Smooth muscle cell (in vitro differentiated cells): ENCODE data around the gene PAFAH1B1. TPM values are rescaled to one million over a fixed set of nuclear protein-coding genes. Genes with fewer than 3 reads are reported as not detected.
"Not testable (repeated sequence)": the region's sequence is repeated elsewhere in the genome, so short reads cannot be mapped to it uniquely, and the experiment has no call there.

Source experiments
- DNase-seq: peaks from one replicate; lab custom pipeline; 2025; ENCODE audit not compliant: unreplicated experiment; lab: John Stamatoyannopoulos, UW
- H2AFZ ChIP-seq: fragments of 200-600 bp; sonication (generic); 2 replicates; pipeline ENCODE4 v1.6.0; 2016; ENCODE audit warnings: antibody characterized with exemption, low read depth, mild to moderate bottlenecking
- H3F3A ChIP-seq: fragments of 200-600 bp; sonication (generic); 2 replicates; pipeline ENCODE4 v1.6.0; 2017; ENCODE audit warnings: antibody characterized with exemption, low read depth
- H3K27ac ChIP-seq: fragments of 200-600 bp; sonication (generic); 2 replicates; pipeline ENCODE4 v1.5.1; 2016; ENCODE audit warnings: low read depth, mild to moderate bottlenecking
- H3K27me3 ChIP-seq: fragments of 200-600 bp; sonication (generic); 2 replicates; pipeline ENCODE4 v1.6.1; 2016; ENCODE audit warnings: low read depth, mild to moderate bottlenecking
- H3K36me3 ChIP-seq: fragments of 200-600 bp; sonication (generic); 2 replicates; pipeline ENCODE4 v1.5.1; 2016; ENCODE audit warnings: low read depth
- H3K4me1 ChIP-seq: fragments of 200-600 bp; sonication (generic); 2 replicates; pipeline ENCODE4 v1.5.1; 2016; ENCODE audit warnings: low read depth
- H3K4me2 ChIP-seq: fragments of 200-600 bp; sonication (generic); 2 replicates; pipeline ENCODE4 v1.6.0; 2016; ENCODE audit warnings: mild to moderate bottlenecking
- H3K4me3 ChIP-seq: fragments of 200-600 bp; sonication (generic); 2 replicates; pipeline ENCODE4 v1.5.1; 2016; ENCODE audit warnings: mild to moderate bottlenecking
- H3K79me2 ChIP-seq: fragments of 200-600 bp; sonication (generic); 2 replicates; pipeline ENCODE4 v1.6.0; 2016; ENCODE audit warnings: low read depth, mild to moderate bottlenecking
- H3K9ac ChIP-seq: fragments of 200-600 bp; sonication (generic); 2 replicates; pipeline ENCODE4 v1.6.0; 2016; ENCODE audit warnings: low read depth
- H3K9me3 ChIP-seq: fragments of 200-600 bp; sonication (generic); replicated peaks from 2 replicates; pipeline ENCODE4 v1.5.1; 2016; ENCODE audit warnings: low read depth
- H4K20me1 ChIP-seq: fragments of 200-600 bp; sonication (generic); 2 replicates; pipeline ENCODE4 v1.6.0; 2016; ENCODE audit warnings: low read depth
- CTCF ChIP-seq: fragments of 200-600 bp; sonication (generic); IDR thresholded peaks from 2 replicates; pipeline ENCODE4 v1.5.1; 2017; ENCODE audit warnings: borderline replicate concordance, mild to moderate bottlenecking, antibody characterized with exemption; ENCODE audit not compliant: insufficient read depth, poor library complexity, severe bottlenecking
- WGBS: methylation state at CpG from one replicate; pipeline ENCODE4 v1.1.7; 2016; ENCODE audit warnings: low lambda C conversion rate; 5-methylcytosine and 5-hydroxymethylcytosine counted together
- polyA plus RNA-seq: library from polyadenylated mRNA; unstranded; fragments of >200 nt; fragmentation: Nextera tagmentation; extraction: Ambion mirVana; gene quantifications from 2 replicates; pipeline ENCODE4 v1.2.1, GENCODE V29; 2016
- total RNA-seq: library from RNA; depleted of rRNA; stranded (reverse); fragments of >200 nt; gene quantifications from 2 replicates; pipeline ENCODE4 v1.2.3, GENCODE V29; 2014

The PAFAH1B1 gene
- total and polyA plus RNA-seq, 2 experiments from 2014 or later, result 105 to 127 TPM

- DNase-seq, result no peak
- Histone ChIP-seq H4K20me1 (peaks cover 95% of the 10 kb centered on the region), H3K4me3 (no peak overlapping the region), H2AFZ (no peak overlapping the region), H3K4me1 (no peaks in the 10 kb centered on the region), H3K9me3 (no peaks in the 10 kb centered on the region), H3K4me2 (no peak overlapping the region), H3K79me2 (peaks cover 96% of the 10 kb centered on the region), H3K36me3 (peaks cover 4% of the 10 kb centered on the region), H3K27ac (no peak overlapping the region), H3F3A (peaks cover 10% of the 10 kb centered on the region), H3K9ac (no peak overlapping the region), H3K27me3 (no peaks in the 10 kb centered on the region)
- WGBS, result 98% methylated on average over 11 of the region's 11 CpGs
- TF ChIP-seq CTCF, result no peak
Observed at GRCh38 chr17:2649191-2649590, 55.7 kb downstream of the PAFAH1B1 start.

GRCh38 chr17:2652911-2653310 lies 59.5 kb downstream of the PAFAH1B1 start:
- Histone ChIP-seq H4K20me1 (peaks cover 99% of the 10 kb centered on the region), H3F3A (peaks cover 10% of the 10 kb centered on the region), H3K79me2 (peaks cover 98% of the 10 kb centered on the region)
- not testable (repeated sequence) for H3K36me3 ChIP-seq, H3K4me2 ChIP-seq, H2AFZ ChIP-seq, DNase-seq, H3K27me3 ChIP-seq, H3K9ac ChIP-seq, H3K4me1 ChIP-seq, H3K9me3 ChIP-seq, H3K4me3 ChIP-seq, H3K27ac ChIP-seq
- 99% methylated on average over 3 of the region's 3 CpGs for WGBS

GRCh38 chr17:2655546-2655945 lies 62.1 kb downstream of the PAFAH1B1 start:
- H3K9ac ChIP-seq, result no peak overlapping the region
- no peak for TF ChIP-seq CTCF
- peaks cover 99% of the 10 kb centered on the region for H4K20me1 ChIP-seq

GRCh38 chr17:2656283-2656682 lies 62.8 kb downstream of the PAFAH1B1 start:
- TF ChIP-seq CTCF, result no peak
- H4K20me1 ChIP-seq, result peaks cover 99% of the 10 kb centered on the region
- 0% methylated on average over 1 of the region's 1 CpG for WGBS
- H3K9me3 ChIP-seq, result no peaks in the 10 kb centered on the region
- H3K36me3 ChIP-seq, result peaks cover 4% of the 10 kb centered on the region
- peaks cover 98% of the 10 kb centered on the region for H3K79me2 ChIP-seq
- no peak overlapping the region for H3K27ac ChIP-seq
- H3K27me3 ChIP-seq, result no peaks in the 10 kb centered on the region
- H3K4me3 ChIP-seq, result no peak overlapping the region
- no peak overlapping the region for H2AFZ ChIP-seq
- no peak overlapping the region for H3K9ac ChIP-seq
- no peak for DNase-seq
- H3K4me1 ChIP-seq, result no peaks in the 10 kb centered on the region
- no peak overlapping the region for H3K4me2 ChIP-seq
- no peaks in the 10 kb centered on the region for H3F3A ChIP-seq

More at GRCh38 chr17:2655546-2655945, 62.1 kb downstream of the PAFAH1B1 start:
- Histone ChIP-seq H3K79me2 (peaks cover 98% of the 10 kb centered on the region), H3K27ac (no peak overlapping the region), H3K4me1 (no peaks in the 10 kb centered on the region), H3K4me3 (no peak overlapping the region), H2AFZ (no peak overlapping the region), H3K9me3 (no peaks in the 10 kb centered on the region), H3F3A (peaks cover 6% of the 10 kb centered on the region), H3K36me3 (peaks cover 4% of the 10 kb centered on the region), H3K4me2 (no peak overlapping the region), H3K27me3 (no peaks in the 10 kb centered on the region)
- 82% methylated on average over 7 of the region's 7 CpGs for WGBS
- DNase-seq, result no peak

GRCh38 chr17:2659337-2659736 lies 65.9 kb downstream of the PAFAH1B1 start:
- 86% methylated on average over 6 of the region's 8 CpGs for WGBS
- peaks cover 98% of the 10 kb centered on the region for H3K79me2 ChIP-seq
- H3K27ac ChIP-seq, DNase-seq, H3K9me3 ChIP-seq, H3K36me3 ChIP-seq, H3K9ac ChIP-seq, H3F3A ChIP-seq, H2AFZ ChIP-seq, H3K4me1 ChIP-seq, H3K4me2 ChIP-seq, H3K27me3 ChIP-seq, H3K4me3 ChIP-seq: not testable (repeated sequence)
- peaks cover 100% of the 10 kb centered on the region for H4K20me1 ChIP-seq

GRCh38 chr17:2660410-2660809 lies 67.0 kb downstream of the PAFAH1B1 start:
- H3K9me3 ChIP-seq, H3F3A ChIP-seq, H3K4me3 ChIP-seq, DNase-seq, H3K27ac ChIP-seq, H3K36me3 ChIP-seq, H3K9ac ChIP-seq, H3K4me1 ChIP-seq, H3K4me2 ChIP-seq, H2AFZ ChIP-seq, H3K27me3 ChIP-seq: not testable (repeated sequence)
- peaks cover 98% of the 10 kb centered on the region for H3K79me2 ChIP-seq
- H4K20me1 ChIP-seq, result peaks cover 100% of the 10 kb centered on the region
- WGBS, result 98% methylated on average over 4 of the region's 4 CpGs
